ENCODE measurements around the gene TMEM183A.

DNA sequence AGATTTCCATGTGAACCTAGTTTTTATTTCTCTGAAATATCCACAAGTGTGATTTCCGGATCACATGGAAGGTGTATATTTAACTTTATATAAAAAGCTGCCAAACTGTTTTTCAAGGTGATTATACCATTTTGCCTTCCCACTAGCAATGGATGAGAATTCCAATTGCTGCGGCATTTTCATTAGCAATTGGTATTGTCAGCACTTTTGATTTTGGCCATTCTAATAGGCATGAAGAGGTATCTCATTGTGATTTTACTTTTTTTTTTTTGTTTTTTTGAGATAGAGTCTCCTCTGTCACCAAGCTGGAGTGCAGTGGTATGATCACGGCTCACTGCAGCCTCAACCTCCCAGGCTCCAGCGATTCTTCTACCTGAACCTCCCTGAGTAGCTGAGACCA lies 35.1 kb upstream of the TMEM183A start:
- TF ChIP-seq POLR2AphosphoS5 (IDR thresholded peaks at IDR 0.05) (no peak), CTCF (IDR thresholded peaks at IDR 0.05) (no peak), POLR2A (IDR thresholded peaks at IDR 0.05) (no peak)
